Dendritic cell treated with granulocyte-macrophage colony-stimulating factor and Interleukin-4, amounts not matched to agents 40 ng/mL and 50 ng/mL, for 4 days (primary cell): ENCODE data around the gene MCFD2.

Experiments
- H3K27ac Mint-ChIP-seq: one replicate; pipeline ENCODE4 v1.8.0; 2022; ENCODE audit warnings: mild to moderate bottlenecking, mixed read lengths
- H3K27me3 Mint-ChIP-seq: one replicate; pipeline ENCODE4 v1.8.0; 2022; ENCODE audit warnings: mild to moderate bottlenecking, mixed read lengths
- H3K36me3 Mint-ChIP-seq: one replicate; pipeline ENCODE4 v1.8.0; 2022; ENCODE audit warnings: low read depth, mixed read lengths
- H3K4me1 Mint-ChIP-seq: one replicate; pipeline ENCODE4 v1.8.0; 2022; ENCODE audit warnings: low read depth, mixed read lengths
- H3K4me3 Mint-ChIP-seq: one replicate; pipeline ENCODE4 v1.8.0; 2022; ENCODE audit warnings: mild to moderate bottlenecking, moderate library complexity, mixed read lengths
- H3K9me3 Mint-ChIP-seq: one replicate; pipeline ENCODE4 v1.8.0; 2022; ENCODE audit warnings: mixed read lengths
- intact Hi-C: fragments of 100-400 bp; cut with micrococcal nuclease; formaldehyde crosslinking; loops from one replicate; pipeline ENCODE4 v1.15.0; 2022

Gene MCFD2

GRCh38 chr2:46915281-46915810 is at the start of gene MCFD2:
Gene MCFD2 (minus strand): TSS chr2:46915806. CDS start chr2:46909171, 6,635 bp downstream.
- H3K27me3 Mint-ChIP-seq, result no peaks in the 10 kb centered on the region
- intact Hi-C loops, result loop anchor here (2.0 kb wide), 1 partner anchor 27 kb away; no protein-coding TSS in a partner anchor
- no peaks in the 10 kb centered on the region for H3K9me3 Mint-ChIP-seq
- peaks cover 48% of the 10 kb centered on the region for H3K36me3 Mint-ChIP-seq
- H3K4me3 Mint-ChIP-seq, result peak within 1 kb of the TSS; percentile 91
- peaks cover 35% of the 10 kb centered on the region for H3K4me1 Mint-ChIP-seq
- peak within 1 kb of the TSS; percentile 85 for H3K27ac Mint-ChIP-seq

GRCh38 chr2:46964835-46965560 is 49.4 kb upstream of the MCFD2 start:
- intact Hi-C loops, result no loop called here
- Mint-ChIP-seq H3K27me3 (no peaks in the 10 kb centered on the region), H3K27ac (peak overlapping the region; percentile 48), H3K36me3 (peaks cover 77% of the 10 kb centered on the region), H3K4me3 (no peak overlapping the region), H3K9me3 (no peaks in the 10 kb centered on the region), H3K4me1 (peaks cover 87% of the 10 kb centered on the region)

- no peaks in the 10 kb centered on the region for H3K27me3 Mint-ChIP-seq
- peaks cover 89% of the 10 kb centered on the region for H3K4me1 Mint-ChIP-seq
- no peak overlapping the region for H3K4me3 Mint-ChIP-seq
- intact Hi-C loops, result no loop called here
- H3K27ac Mint-ChIP-seq, result peak overlapping the region; percentile 47
- H3K9me3 Mint-ChIP-seq, result no peaks in the 10 kb centered on the region
- peaks cover 79% of the 10 kb centered on the region for H3K36me3 Mint-ChIP-seq
Observed at GRCh38 chr2:46963941-46964673, 48.5 kb upstream of the MCFD2 start.

GRCh38 chr2:46963210-46963609 is 47.6 kb upstream of the MCFD2 start:
- Mint-ChIP-seq H3K36me3 (peaks cover 83% of the 10 kb centered on the region), H3K4me3 (no peak overlapping the region), H3K9me3 (no peaks in the 10 kb centered on the region), H3K27me3 (no peaks in the 10 kb centered on the region), H3K4me1 (peaks cover 91% of the 10 kb centered on the region), H3K27ac (no peak overlapping the region)
- intact Hi-C loops, result no loop called here

GRCh38 chr2:46962751-46963150 is 47.1 kb upstream of the MCFD2 start:
- intact Hi-C loops, result no loop called here
- no peaks in the 10 kb centered on the region for H3K27me3 Mint-ChIP-seq
- H3K4me1 Mint-ChIP-seq, result peaks cover 90% of the 10 kb centered on the region
- no peaks in the 10 kb centered on the region for H3K9me3 Mint-ChIP-seq
- H3K4me3 Mint-ChIP-seq, result no peak overlapping the region
- H3K36me3 Mint-ChIP-seq, result peaks cover 83% of the 10 kb centered on the region
- H3K27ac Mint-ChIP-seq, result no peak overlapping the region

GRCh38 chr2:46960618-46961017 is 45.0 kb upstream of the MCFD2 start:
- H3K27ac Mint-ChIP-seq, result no peak overlapping the region

GRCh38 chr2:46958431-46959017 is 42.9 kb upstream of the MCFD2 start:
- peaks cover 98% of the 10 kb centered on the region for H3K36me3 Mint-ChIP-seq
- H3K9me3 Mint-ChIP-seq, result no peaks in the 10 kb centered on the region
- intact Hi-C loops, result no loop called here
- H3K4me1 Mint-ChIP-seq, result peaks cover 78% of the 10 kb centered on the region
- no peak overlapping the region for H3K27ac Mint-ChIP-seq
- H3K4me3 Mint-ChIP-seq, result no peak overlapping the region
- H3K27me3 Mint-ChIP-seq, result no peaks in the 10 kb centered on the region

More at GRCh38 chr2:46960618-46961017, 45.0 kb upstream of the MCFD2 start:
- peaks cover 98% of the 10 kb centered on the region for H3K36me3 Mint-ChIP-seq
- peaks cover 80% of the 10 kb centered on the region for H3K4me1 Mint-ChIP-seq
- no peaks in the 10 kb centered on the region for H3K27me3 Mint-ChIP-seq
- H3K9me3 Mint-ChIP-seq, result no peaks in the 10 kb centered on the region
- H3K4me3 Mint-ChIP-seq, result no peak overlapping the region
- intact Hi-C loops, result no loop called here

- H3K36me3 Mint-ChIP-seq, result peaks cover 98% of the 10 kb centered on the region
- H3K4me1 Mint-ChIP-seq, result peaks cover 70% of the 10 kb centered on the region
- no peak overlapping the region for H3K27ac Mint-ChIP-seq
- no peak overlapping the region for H3K4me3 Mint-ChIP-seq
- no peaks in the 10 kb centered on the region for H3K27me3 Mint-ChIP-seq
- no peaks in the 10 kb centered on the region for H3K9me3 Mint-ChIP-seq
- intact Hi-C loops, result no loop called here
Observed at GRCh38 chr2:46956981-46957531, 41.5 kb upstream of the MCFD2 start.

- peak overlapping the region; percentile 57 for H3K27ac Mint-ChIP-seq
Observed at GRCh38 chr2:46955764-46956163, 40.2 kb upstream of the MCFD2 start.

GRCh38 chr2:46954951-46955571 is 39.5 kb upstream of the MCFD2 start:
- H3K4me1 Mint-ChIP-seq, result peaks cover 74% of the 10 kb centered on the region
- H3K27me3 Mint-ChIP-seq, result no peaks in the 10 kb centered on the region
- peaks cover 100% of the 10 kb centered on the region for H3K36me3 Mint-ChIP-seq
- H3K9me3 Mint-ChIP-seq, result no peaks in the 10 kb centered on the region
- intact Hi-C loops, result no loop called here
- H3K27ac Mint-ChIP-seq, result peak overlapping the region; percentile 57
- no peak overlapping the region for H3K4me3 Mint-ChIP-seq

More at GRCh38 chr2:46955764-46956163, 40.2 kb upstream of the MCFD2 start:
- Mint-ChIP-seq H3K4me1 (peaks cover 74% of the 10 kb centered on the region), H3K27me3 (no peaks in the 10 kb centered on the region), H3K9me3 (no peaks in the 10 kb centered on the region), H3K36me3 (peaks cover 100% of the 10 kb centered on the region), H3K4me3 (no peak overlapping the region)
- intact Hi-C loops, result no loop called here

GRCh38 chr2:46952171-46952570 is 36.6 kb upstream of the MCFD2 start:
- intact Hi-C loops, result no loop called here
- no peak overlapping the region for H3K4me3 Mint-ChIP-seq
- no peaks in the 10 kb centered on the region for H3K9me3 Mint-ChIP-seq
- peaks cover 73% of the 10 kb centered on the region for H3K4me1 Mint-ChIP-seq
- peak overlapping the region; percentile 64 for H3K27ac Mint-ChIP-seq
- H3K36me3 Mint-ChIP-seq, result peaks cover 100% of the 10 kb centered on the region
- no peaks in the 10 kb centered on the region for H3K27me3 Mint-ChIP-seq

- Mint-ChIP-seq H3K4me1 (peaks cover 78% of the 10 kb centered on the region), H3K27ac (peak overlapping the region; percentile 64), H3K9me3 (no peaks in the 10 kb centered on the region), H3K4me3 (peak overlapping the region; percentile 21), H3K27me3 (no peaks in the 10 kb centered on the region), H3K36me3 (peaks cover 100% of the 10 kb centered on the region)
- intact Hi-C loops, result no loop called here
Observed at GRCh38 chr2:46951290-46952064, 35.9 kb upstream of the MCFD2 start.

GRCh38 chr2:46950314-46950713 is 34.7 kb upstream of the MCFD2 start:
- Mint-ChIP-seq H3K4me3 (no peak overlapping the region), H3K27me3 (no peaks in the 10 kb centered on the region), H3K4me1 (peaks cover 83% of the 10 kb centered on the region), H3K36me3 (peaks cover 100% of the 10 kb centered on the region), H3K9me3 (no peaks in the 10 kb centered on the region), H3K27ac (no peak overlapping the region)
- intact Hi-C loops, result no loop called here
